IPS DF 4.7 (cell line): ENCODE data around the gene SLC25A11.

ENCODE experiments used
- DNase-seq: peaks from one replicate; pipeline ENCODE4 v3.0.0-alpha.2; 2013; ENCODE audit warnings: low spot score; ENCODE audit errors: extremely low read depth

Gene SLC25A11

DNA sequence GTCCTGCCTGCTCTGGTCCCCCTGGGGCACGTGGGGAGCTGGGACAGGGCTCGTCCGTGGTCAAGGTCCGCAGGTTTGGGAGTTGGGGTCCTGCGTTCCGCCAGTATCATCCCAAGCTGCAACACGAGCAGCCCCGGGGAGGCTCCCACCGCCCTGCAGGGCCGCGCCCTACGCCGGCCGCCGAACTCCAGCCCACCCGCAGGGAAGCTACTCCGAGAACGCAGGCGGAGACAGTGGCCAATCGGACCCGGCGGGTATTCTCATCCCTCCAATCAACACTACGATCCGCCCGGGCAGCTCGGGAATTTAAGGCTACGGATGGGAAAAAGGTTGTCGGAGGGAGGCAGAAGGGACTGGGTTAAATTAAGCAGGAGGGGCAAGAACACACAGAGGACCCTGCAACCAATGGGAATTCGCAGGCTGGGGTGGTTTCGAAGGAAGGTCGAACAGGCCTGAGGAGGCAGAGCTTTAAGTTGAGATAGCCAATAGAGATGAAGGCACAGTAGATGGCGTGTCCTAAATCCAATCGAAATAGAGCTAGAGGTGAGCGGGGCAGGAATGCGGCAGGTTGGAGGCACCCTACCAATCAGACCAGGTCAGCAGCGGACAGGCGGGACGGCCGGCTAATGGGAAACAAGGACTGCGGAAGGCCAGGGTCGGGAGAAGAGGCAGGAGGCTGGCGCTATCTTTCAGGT, 27.1 kb upstream of the SLC25A11 start:
- peak; percentile 99 for DNase-seq

DNA sequence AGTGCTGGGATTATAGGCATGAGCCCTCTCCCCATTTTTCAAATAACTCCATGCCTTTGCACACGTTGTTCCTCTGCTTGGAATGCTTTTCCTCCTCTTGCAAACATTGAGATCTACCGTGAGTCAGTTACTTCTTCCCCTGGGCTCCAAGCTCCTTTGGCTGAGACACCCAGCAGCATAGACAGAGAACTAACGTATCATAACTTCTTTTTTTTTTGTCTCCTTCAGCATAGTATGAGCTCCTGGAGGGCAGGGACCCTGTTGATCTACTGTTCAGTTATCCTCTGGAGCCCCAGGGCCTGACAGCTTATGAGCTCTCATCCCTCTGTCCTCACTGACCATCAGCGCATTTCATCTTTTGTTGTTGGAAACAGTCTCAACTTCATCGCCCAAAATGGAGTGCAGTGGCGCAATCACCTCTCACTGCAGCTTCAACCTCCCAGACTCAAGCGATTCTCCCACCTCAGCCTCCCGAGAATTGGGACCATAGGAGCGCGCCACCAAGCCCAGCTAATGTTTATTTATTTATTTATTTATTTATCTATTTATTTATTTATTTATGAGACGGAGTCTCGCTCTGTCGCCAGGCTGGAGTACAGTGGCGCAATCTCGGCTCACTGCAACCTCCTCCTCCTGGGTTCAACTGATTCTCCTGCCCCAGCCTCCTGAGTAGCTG, 25.6 kb upstream of the SLC25A11 start:
- DNase-seq, result no peak

DNA sequence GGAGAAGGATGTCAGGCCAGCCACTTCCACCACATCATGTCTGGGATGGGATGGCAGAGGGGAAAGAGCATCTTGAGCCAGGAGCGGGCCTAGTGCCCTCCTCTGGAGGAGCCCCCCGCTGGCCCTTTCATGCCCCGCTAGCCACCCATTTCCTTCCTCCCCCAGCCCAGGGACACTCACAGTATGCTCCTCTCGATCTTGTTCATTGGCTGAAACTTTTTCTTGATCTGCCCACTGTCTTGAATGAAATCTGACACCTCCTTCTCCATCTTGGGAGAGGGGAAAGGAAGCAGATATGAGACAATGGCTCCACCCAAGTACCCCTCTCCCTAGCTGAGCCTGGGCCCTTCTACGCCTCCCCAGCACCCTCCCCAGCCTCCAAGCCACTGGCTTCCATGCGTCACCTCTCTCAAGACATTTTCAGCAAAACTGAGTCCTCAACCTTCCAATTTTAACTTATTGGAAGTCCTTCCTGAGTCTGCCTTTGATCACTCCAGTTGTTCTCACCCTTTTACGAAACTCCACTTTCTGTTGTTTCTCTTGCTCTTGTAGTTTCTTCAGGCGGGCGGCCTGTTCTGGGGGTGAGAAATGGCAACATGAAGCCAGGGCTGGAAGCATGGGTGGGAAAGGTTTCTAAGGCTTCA, 20.6 kb upstream of the SLC25A11 start:
- no peak for DNase-seq

DNA sequence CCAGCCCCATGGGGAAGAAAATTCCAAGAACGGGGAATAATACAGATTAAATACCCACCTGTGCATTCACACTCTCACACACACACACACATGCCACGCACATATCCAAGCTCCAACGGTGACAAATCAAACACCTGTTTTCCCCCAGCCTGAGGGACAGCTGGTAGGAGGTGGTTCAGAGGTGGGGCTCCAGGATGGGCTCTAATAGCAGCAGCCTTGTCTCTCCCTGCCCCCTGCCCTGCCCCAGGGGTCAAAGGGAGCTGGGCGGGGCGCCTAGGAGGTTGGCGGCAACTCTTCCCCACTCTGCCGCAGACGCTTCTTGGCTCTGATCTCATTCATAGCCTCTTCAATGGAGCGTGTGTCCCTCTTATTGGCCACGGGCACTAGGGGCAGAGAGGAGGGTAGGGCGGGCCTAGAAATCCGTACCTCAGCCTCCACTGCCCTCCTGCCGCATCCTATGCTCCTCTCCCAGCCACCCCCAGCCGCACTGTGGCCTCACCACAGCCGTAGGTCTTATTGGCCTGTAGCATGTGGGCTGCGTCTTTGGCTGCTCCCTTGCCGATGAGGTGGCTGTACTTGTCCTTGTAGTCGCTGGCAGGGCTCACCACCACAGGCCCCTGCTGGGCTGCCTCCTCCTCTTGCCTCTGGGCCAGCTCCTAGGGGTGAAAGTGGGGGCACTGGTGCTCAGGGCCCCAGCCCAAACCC, 19.6 kb upstream of the SLC25A11 start:
- DNase-seq, result no peak

DNA sequence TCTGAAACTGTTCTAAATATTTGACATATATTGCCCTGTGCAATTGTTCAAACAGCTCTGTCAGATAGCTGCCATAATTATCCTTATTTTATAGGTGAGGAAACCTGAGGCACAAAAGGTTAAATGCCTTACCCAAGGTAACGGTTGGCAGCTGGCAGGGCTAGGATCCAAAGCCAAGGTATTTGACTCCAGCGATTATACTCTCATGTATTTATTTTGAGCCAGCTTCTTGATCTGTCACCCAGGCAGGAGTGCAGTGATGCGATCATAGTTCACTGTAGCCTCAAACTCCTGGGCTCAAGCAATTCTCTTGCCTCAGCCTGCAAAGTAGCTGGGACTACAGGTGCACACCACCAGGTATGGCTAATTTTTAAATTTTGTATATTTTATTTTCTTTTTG, 18.3 kb upstream of the SLC25A11 start:
- no peak for DNase-seq

DNA sequence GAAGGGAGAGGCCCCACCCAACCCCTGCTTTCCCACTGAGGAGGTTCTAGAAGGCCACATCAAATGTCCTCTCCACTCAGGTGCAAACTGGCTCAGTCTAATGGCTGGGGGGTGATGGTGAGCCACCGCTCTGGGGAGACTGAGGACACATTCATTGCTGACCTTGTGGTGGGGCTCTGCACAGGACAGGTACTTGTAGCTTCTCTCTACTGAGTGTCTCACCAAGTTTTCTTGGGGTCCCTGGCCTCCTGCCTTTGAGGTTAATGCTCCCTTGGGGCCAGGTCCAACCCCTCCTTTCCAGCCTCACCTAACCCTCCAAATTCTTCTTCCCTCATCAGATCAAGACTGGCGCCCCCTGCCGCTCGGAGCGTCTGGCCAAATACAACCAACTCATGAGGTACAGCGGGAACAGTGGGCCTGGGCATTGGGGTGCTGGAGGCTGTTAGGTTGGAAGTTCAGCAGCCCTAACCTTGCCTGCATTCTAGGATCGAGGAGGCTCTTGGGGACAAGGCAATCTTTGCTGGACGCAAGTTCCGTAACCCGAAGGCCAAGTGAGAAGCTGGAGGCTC, 16.7 kb upstream of the SLC25A11 start:
- no peak for DNase-seq

DNA sequence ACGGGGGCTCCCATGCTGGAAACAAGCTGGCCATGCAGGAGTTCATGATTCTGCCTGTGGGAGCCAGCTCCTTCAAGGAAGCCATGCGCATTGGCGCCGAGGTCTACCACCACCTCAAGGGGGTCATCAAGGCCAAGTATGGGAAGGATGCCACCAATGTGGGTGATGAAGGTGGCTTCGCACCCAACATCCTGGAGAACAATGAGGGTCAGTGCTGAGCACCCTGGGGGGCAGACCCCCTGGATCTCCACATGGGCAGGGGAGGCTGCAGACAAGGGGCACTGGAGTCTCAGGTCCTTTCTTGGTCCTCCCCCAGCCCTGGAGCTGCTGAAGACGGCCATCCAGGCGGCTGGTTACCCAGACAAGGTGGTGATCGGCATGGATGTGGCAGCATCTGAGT, 15.2 kb upstream of the SLC25A11 start:
- DNase-seq, result no peak

DNA sequence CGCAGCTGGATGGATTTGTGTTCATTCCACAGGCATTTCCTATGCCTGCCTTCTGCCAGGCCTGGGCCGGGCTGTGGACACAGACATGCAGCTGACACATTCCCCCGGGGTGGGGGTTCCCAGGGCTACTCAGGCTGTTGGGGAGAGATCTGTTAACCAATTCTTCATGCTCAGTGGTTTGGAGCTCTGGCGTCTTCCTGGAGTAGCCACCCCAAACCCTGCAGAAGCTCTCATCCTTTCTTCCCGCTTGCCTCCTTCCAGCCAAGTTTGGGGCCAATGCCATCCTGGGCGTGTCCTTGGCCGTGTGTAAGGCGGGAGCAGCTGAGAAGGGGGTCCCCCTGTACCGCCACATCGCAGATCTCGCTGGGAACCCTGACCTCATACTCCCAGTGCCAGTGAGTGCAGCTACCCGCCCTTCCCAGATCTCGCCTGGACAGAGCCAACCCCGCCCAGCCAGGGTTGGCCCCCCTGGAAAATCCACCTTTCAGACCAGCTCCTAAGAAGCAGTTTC, 13.7 kb upstream of the SLC25A11 start:
- DNase-seq, result no peak

DNA sequence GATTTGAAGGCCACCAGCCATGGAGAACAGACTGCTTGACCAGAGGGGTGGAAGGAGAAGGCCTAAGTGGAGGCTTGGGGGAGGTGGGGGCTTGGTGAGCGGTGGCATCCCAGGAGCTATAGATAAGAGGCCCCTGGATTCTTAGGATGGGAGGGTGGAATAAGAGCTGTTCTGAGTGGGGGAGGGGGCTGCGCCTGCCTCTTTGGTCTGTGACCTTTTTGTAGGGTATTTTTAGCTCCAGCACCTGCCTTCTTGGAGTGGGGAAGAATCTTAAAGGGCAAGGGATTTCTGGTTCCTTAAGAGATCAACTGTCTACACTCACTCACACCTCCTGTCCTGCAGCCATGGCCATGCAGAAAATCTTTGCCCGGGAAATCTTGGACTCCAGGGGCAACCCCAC, 11.6 kb upstream of the SLC25A11 start:
- no peak for DNase-seq

DNA sequence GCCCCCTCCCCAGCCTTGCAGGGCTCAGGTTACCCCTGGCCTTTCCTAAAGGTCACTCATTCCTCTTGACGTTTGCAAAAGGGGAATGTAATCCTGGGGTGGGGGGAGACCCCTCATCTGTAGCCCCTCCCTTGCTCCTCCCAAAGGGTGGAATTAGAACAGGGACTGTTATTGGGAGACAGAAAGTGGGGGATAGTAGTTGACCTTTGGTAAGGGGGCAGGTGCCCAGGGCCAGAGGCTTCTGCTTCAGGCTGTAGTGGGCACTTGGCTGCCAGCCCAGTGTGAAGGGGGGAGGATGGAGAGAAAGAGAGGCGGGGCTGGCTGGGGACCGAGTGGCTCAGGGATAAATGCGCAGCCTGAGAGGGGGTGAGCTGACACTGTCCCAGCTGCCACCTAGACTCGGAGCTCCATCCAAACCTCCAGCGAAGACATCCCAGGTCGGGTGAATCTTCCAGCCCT, 10.9 kb upstream of the SLC25A11 start, which contains the start of gene ENO3:
Gene ENO3 (plus strand): TSS at position 374 of the 459 bp plus-strand sequence. CDS start 711 bp downstream, outside the sequence.
- no peak for DNase-seq

DNA sequence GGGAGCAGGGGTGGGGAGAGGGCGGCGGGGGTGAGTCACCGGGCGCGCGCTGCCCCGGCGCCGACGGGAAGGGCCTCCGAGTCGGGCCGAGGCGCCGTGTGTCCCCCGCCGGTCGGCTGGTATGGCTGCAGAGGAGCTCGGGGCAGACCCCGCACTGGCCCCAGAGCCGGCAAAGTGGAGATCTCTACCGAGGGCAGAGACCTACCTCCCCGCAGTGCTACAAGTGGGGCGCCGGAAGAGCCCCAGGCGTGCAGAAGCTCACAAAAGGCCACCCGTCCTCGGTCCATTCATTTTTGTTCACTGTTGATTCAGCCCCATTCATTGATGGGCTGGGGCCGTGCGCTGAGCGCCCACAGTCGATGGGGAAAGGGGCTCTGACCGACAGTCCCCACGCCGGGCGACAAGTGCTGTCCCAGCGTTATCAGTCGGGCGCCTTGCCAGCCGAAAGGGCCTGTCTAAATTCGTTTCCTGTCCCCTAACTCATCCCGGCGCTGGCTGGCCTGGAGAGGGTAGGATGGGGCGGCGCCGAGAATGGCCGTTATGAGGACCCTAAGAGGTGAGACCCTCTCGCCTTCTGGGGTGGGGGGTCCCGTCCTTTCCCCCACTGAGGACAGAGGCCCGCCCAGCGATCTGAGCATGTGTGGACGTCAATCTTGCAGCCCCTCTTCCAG, 10.4 kb upstream of the SLC25A11 start:
- no peak for DNase-seq

DNA sequence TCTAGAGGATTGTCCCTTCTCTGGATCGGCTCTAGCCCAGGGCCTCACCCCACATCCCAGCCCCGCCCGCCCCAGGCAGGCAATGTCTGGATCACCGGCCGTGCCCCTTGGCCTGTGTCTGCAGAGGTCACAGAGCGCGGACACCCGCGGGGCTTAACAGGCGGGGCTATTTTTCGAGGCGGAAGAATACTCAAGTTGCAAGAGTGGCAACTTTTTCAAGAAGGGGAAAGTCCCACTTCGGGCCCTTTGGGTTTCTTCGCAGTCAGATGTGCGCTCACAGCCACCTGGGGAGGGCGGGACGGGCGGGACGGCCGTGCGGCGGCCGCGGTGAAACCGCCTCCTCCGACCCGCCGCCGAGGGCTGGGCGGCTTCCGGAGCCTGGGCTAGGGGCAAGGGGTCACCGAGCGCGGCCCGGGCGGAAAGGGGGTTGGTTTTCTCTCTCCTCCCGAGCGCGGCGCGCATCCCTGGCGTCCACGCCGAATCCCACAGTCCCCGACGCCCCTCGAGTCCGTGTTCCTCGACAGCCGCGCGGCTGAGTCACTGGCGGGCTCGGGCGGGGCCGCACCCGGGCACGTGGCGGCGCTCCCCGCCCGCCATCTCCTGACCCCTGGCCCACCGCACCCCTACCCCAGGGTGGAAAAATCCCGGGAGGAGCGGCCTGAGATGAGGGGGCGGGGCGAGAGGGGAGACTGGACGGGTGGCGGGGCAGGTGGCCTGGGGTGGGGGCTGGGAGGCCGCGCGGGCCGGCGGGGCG, 9.7 kb upstream of the SLC25A11 start:
- no peak for DNase-seq

DNA sequence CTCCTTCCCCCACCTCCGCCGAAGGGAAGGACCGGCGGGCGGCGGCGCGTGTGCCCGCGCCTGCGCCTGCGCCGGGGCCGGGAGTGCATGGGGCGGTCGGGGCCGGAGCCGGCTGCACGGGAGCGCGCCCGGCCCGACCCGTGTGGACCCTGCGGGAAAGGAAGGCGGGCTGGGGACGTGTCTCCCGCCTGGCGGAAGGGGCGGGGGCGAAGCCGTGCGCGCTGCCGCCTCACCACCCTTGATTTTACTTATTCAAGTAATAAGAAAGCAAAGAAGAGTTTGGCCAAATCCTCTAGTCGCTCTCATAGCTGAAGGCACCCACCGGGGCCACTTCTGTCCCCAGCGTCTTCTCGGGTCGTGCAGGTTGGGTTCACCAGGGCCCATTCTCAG, 9.1 kb upstream of the SLC25A11 start:
- DNase-seq, result no peak

DNA sequence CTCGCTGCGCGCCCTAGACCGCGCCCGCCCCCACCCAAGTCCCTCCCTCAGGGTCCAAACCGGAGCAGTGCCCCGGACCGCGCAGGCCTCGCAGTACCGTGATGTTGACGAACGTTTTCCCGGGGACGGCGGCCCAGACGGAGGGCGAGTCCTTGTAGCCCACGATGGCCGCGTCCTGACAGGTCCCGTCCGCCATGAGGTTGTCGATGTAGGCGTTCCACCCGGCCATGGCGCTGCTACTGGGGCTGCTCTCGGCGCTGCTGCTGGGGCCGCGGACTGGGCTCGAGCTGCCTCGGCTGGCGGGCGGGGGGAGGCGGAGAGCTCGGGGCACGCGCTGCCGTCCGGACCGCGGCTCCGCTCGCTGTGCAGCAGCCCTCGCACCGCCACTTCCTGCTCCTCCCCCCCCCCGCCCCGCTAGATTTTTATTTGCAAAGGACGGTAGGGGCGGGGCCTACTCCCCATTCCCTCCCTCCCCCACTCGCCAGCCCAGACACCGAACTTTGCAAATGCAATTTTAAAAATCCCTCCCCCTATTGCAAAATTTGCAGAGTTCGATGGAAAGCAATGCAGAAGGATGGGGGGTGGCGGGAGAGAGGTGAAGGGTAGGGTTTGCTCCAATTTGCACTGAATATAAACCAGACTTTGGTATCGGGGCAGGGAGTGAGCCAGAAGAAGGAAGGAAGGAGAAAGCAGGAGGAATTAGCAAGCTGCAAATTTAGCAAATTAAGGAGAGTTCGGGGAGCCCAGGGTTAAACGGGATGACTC, 8.5 kb upstream of the SLC25A11 start, which contains the start of gene PFN1:
Gene PFN1 (minus strand): TSS at position 365 of the 765 bp plus-strand sequence. CDS start 136 bp downstream, at position 229.
- DNase-seq, result no peak

DNA sequence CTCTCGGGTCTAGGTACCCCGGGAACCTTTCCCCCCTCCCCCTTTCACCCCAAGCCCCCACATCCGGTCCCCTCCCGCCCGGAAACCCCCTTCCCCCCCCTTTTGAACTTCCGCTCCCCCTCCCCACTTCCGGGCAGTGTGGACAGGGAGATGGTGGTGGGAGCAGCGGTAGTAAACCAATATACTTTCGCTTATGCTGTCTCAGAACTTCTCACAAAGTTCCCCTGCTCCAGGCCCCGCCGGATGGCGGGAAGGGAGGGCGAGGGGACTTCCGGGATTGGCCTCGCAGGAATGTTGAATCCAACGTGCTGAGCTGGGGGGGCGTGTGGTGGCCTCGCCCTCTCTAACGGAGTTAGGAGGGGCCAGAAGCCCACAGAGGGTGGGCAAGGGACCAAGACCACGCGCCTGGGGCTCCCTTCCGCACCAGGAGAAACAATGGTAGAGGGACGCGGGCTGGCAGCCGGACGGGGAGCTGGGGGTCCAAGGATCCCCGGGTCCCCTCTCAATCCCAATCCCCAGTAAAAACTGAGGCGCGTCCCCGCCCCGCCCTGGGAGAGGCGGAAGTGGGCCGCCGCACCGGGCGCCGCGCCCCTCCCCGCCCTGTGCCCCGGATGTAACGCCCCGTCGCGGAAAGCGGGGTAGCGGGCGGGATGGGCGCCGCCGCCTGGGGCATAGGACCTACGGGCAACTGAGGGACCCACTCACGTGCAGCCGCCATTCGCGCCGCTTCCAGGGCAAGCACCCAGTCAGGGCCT, 7.7 kb upstream of the SLC25A11 start:
- DNase-seq, result no peak

DNA sequence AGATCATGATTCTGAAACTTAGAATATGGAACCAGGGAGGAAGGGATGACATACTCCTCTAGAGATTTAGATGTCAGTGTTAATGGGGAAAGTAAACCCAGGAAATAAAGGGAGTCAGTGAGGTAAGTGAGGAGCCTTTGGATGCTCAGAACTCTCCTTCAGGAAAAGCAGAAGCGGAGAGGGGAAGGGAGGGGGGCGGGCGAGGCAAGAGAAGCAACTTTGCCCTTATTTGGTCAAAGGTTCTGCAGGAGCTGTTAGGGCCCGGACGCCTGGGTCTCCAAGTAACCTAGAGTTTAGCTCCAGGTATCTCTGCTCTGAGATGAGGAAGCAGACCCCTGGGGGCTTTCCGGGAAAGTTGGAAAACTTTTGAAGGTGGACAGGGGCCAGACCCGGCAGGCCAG, 7.2 kb upstream of the SLC25A11 start:
- no peak for DNase-seq

DNA sequence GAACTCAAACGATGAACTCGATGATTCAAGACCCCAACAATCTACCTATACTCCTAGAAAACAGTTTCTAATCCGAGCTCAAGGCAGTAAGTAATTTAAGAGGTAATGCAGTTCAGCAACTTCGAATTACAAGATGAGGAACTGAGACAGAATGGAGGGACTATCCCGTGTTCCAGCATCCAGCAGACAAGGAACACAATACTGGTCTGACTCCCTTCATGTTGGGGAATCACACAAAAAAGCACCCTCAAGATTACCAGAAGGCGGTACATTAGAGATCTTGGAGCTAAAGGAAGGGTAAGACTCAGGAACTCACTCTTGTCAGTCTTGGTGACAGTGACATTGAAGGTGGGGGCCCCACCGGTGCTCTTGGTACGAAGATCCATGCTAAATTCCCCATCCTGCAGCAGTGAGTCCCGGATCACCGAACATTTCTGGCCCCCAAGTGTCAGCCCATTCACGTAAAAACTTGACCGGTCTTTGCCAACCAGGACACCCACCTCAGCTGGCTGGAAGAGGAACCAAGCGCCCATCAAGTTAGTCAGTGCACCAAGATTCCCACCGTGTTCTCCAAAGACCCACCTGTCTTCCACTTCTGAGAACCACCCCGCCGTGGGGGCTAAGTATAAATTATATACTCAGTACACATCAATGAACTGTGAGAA, 6.6 kb upstream of the SLC25A11 start:
- no peak for DNase-seq

DNA sequence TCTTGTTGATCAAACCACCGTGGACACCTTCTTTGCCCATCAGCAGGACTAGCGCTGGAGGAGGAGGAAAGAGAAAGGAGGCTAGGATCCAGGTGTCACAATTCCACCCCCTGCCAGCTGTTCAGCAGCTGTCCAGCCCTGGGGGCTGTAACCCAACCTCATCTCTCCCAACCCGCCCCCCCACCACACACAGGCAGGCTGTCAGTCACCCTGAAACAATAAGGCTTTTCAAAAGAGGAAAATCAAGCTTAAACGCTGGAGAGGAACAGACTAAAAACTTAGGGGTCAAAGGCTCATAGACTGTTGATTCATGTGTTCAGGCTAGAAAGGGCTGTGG, 6.1 kb upstream of the SLC25A11 start:
- DNase-seq, result no peak
